WTC11 (cell line): Measurements from ENCODE around the gene NUP210. TPM values are rescaled to one million over a fixed set of nuclear protein-coding genes. Genes with fewer than 3 reads are reported as not detected.

ENCODE experiments used
- ATAC-seq: fragments of 200-7000 bp; cut with Tn5 transposase; 2 replicates; pipeline ENCODE4 v1.10.0; 2021; ENCODE audit warnings: mild to moderate bottlenecking, moderate library complexity
- CTCF ChIA-PET: fragments of 300-600 bp; sonication (Branson Sonifier 250); formaldehyde crosslinking; loops from one replicate; lab custom pipeline; 2021; ENCODE audit warnings: antibody characterized with exemption; lab: Charles Lee
- POLR2A ChIA-PET: fragments of 350-600 bp; sonication (Branson Sonifier 250); formaldehyde crosslinking; loops from one replicate; lab custom pipeline; 2021; ENCODE audit warnings: antibody characterized with exemption; lab: Charles Lee
- DNase-seq: peaks from one replicate; pipeline ENCODE4 v3.0.0; 2021; ENCODE audit warnings: low spot score
- H3K27ac Mint-ChIP-seq: 2 replicates; pipeline ENCODE4 v1.8.0; 2021; ENCODE audit warnings: mixed read lengths
- H3K27me3 Mint-ChIP-seq: 2 replicates; pipeline ENCODE4 v1.8.0; 2021; ENCODE audit warnings: low read depth, mild to moderate bottlenecking, moderate library complexity, mixed read lengths
- H3K36me3 Mint-ChIP-seq: 2 replicates; pipeline ENCODE4 v1.8.0; 2021; ENCODE audit warnings: mixed read lengths
- H3K4me1 Mint-ChIP-seq: 2 replicates; pipeline ENCODE4 v1.8.0; 2022; ENCODE audit warnings: mixed read lengths
- H3K4me3 Mint-ChIP-seq: 2 replicates; pipeline ENCODE4 v1.8.0; 2021; ENCODE audit warnings: mild to moderate bottlenecking, moderate library complexity, mixed read lengths
- H3K9me3 Mint-ChIP-seq: 2 replicates; pipeline ENCODE4 v1.8.0; 2021; ENCODE audit warnings: mixed read lengths
- CREB1 ChIP-seq: sonication (generic); formaldehyde crosslinking; IDR thresholded peaks from 2 replicates; pipeline ENCODE4 v1.8.0; 2023; ENCODE audit warnings: mild to moderate bottlenecking, missing genetic modification reagents
- ERG ChIP-seq: fragments of 250-450 bp; sonication (Bioruptor Pico); IDR thresholded peaks from 2 replicates; pipeline ENCODE4 v1.8.0; 2021; ENCODE audit warnings: mild to moderate bottlenecking
- FOXJ3 ChIP-seq: sonication (generic); formaldehyde crosslinking; IDR thresholded peaks from 2 replicates; pipeline ENCODE4 v1.9.0; 2021; ENCODE audit warnings: missing genetic modification reagents, mild to moderate bottlenecking, borderline replicate concordance
- GABPB1 ChIP-seq: sonication (generic); formaldehyde crosslinking; IDR thresholded peaks from 2 replicates; pipeline ENCODE4 v1.8.1; 2023; ENCODE audit warnings: mild to moderate bottlenecking, missing genetic modification reagents
- HMGA2 ChIP-seq: fragments of 250-450 bp; sonication (Bioruptor Pico); IDR thresholded peaks from 2 replicates; pipeline ENCODE4 v1.4.0; 2021; ENCODE audit warnings: mild to moderate bottlenecking, moderate library complexity
- JAZF1 ChIP-seq: fragments of 250-450 bp; sonication (Bioruptor Pico); IDR thresholded peaks from 2 replicates; pipeline ENCODE4 v1.9.0; 2021; ENCODE audit warnings: moderate library complexity, mild to moderate bottlenecking, inconsistent platforms
- JUN ChIP-seq: sonication (generic); formaldehyde crosslinking; IDR thresholded peaks from 2 replicates; pipeline ENCODE4 v1.8.0; 2023; ENCODE audit warnings: mild to moderate bottlenecking, missing genetic modification reagents
- MLX ChIP-seq: sonication (generic); formaldehyde crosslinking; IDR thresholded peaks from 2 replicates; pipeline ENCODE4 v1.8.1; 2023; ENCODE audit warnings: mild to moderate bottlenecking, missing genetic modification reagents, moderate library complexity
- NFE2L1 ChIP-seq: sonication (generic); formaldehyde crosslinking; IDR thresholded peaks from 2 replicates; pipeline ENCODE4 v1.8.1; 2023; ENCODE audit warnings: missing genetic modification reagents
- PRDM15 ChIP-seq: sonication (generic); formaldehyde crosslinking; IDR thresholded peaks from 2 replicates; pipeline ENCODE4 v1.8.0; 2022; ENCODE audit warnings: missing genetic modification reagents
- PREB ChIP-seq: sonication (generic); formaldehyde crosslinking; IDR thresholded peaks from 2 replicates; pipeline ENCODE4 v1.8.1; 2022; ENCODE audit warnings: mild to moderate bottlenecking, missing genetic modification reagents, moderate library complexity, borderline replicate concordance
- PRRX2 ChIP-seq: fragments of 250-450 bp; sonication (Bioruptor Pico); IDR thresholded peaks from 2 replicates; pipeline ENCODE4 v1.8.0; 2021; ENCODE audit warnings: mild to moderate bottlenecking
- RORB ChIP-seq: fragments of 250-450 bp; sonication (Bioruptor Pico); IDR thresholded peaks from 2 replicates; pipeline ENCODE4 v1.9.0; 2021; ENCODE audit warnings: mild to moderate bottlenecking
- ZMAT4 ChIP-seq: fragments of 250-450 bp; sonication (Bioruptor Pico); IDR thresholded peaks from 2 replicates; pipeline ENCODE4 v1.9.0; 2021; ENCODE audit warnings: mild to moderate bottlenecking
- ZNF138 ChIP-seq: sonication (generic); formaldehyde crosslinking; conservative IDR thresholded peaks from 2 replicates; pipeline ENCODE4 v1.8.1; 2022; ENCODE audit warnings: mild to moderate bottlenecking, moderate library complexity, missing genetic modification reagents
- ZNF219 ChIP-seq: sonication (generic); formaldehyde crosslinking; IDR thresholded peaks from 2 replicates; pipeline ENCODE4 v1.8.0; 2023; ENCODE audit warnings: missing genetic modification reagents, mild to moderate bottlenecking, borderline replicate concordance
- ZNF416 ChIP-seq: fragments of 250-450 bp; sonication (Bioruptor Pico); IDR thresholded peaks from 2 replicates; pipeline ENCODE4 v1.9.0; 2021; ENCODE audit warnings: mild to moderate bottlenecking, inconsistent platforms
- ZNF425 ChIP-seq: fragments of 250-450 bp; sonication (Bioruptor Pico); conservative IDR thresholded peaks from 2 replicates; pipeline ENCODE4 v1.9.0; 2021; ENCODE audit warnings: mild to moderate bottlenecking
- total RNA-seq: library from RNA; stranded (reverse); gene quantifications from 3 replicates; pipeline ENCODE4 v1.2.3, GENCODE V29; 2021

NUP210 gene
- total RNA-seq, 1 experiment from 2014 or later = 59.2 TPM

- TF ChIP-seq CREB1 (CRISPR knock-in tag) = no peak
- no peak for TF ChIP-seq ZNF219 (CRISPR knock-in tag)
- no peak for TF ChIP-seq ZNF416 (CRISPR knock-in tag)
- no peak for TF ChIP-seq ERG (CRISPR knock-in tag)
- no peak for TF ChIP-seq JAZF1 (CRISPR knock-in tag)
- no peak for TF ChIP-seq JUN
- no peak for TF ChIP-seq PREB (CRISPR knock-in tag)
- TF ChIP-seq NFE2L1 (CRISPR knock-in tag) = no peak
- no peak for TF ChIP-seq RORB (CRISPR knock-in tag)
Observed at GRCh38 chr3:13460341-13460736, 40.2 kb upstream of the NUP210 start (continued).

- no peak overlapping the region for H3K4me3 Mint-ChIP-seq
- no peak overlapping the region for H3K27ac Mint-ChIP-seq
- H3K4me1 Mint-ChIP-seq = peaks cover 17% of the 10 kb centered on the region
- no peak for ATAC-seq
- no peak for TF ChIP-seq ZNF425
- no peak for TF ChIP-seq FOXJ3 (CRISPR knock-in tag)
- TF ChIP-seq ZNF138 (CRISPR knock-in tag) = no peak
- no peak for TF ChIP-seq MLX (CRISPR knock-in tag)
- no peak for TF ChIP-seq PRRX2 (CRISPR knock-in tag)
- TF ChIP-seq CREB1 (CRISPR knock-in tag) = no peak
- TF ChIP-seq HMGA2 = no peak
- TF ChIP-seq ZMAT4 (CRISPR knock-in tag) = no peak
- peaks cover 31% of the 10 kb centered on the region for H3K27me3 Mint-ChIP-seq
- H3K9me3 Mint-ChIP-seq = no peaks in the 10 kb centered on the region
- DNase-seq = no peak
- CTCF ChIA-PET = interaction anchor here (1.5 to 4.2 kb wide), 3 partner anchors 113 to 368 kb away, joined by 4 to 24 read pairs (median 12); no protein-coding TSS in a partner anchor
- no peaks in the 10 kb centered on the region for H3K36me3 Mint-ChIP-seq
- POLR2A ChIA-PET = no interaction called here
Observed at GRCh38 chr3:13459605-13460340, 39.7 kb upstream of the NUP210 start.

GRCh38 chr3:13457593-13457992 lies 37.5 kb upstream of the NUP210 start:
- ChIA-PET POLR2A (no interaction called here), CTCF (no interaction called here)
- TF ChIP-seq PRDM15 (CRISPR knock-in tag) = no peak
- TF ChIP-seq GABPB1 (CRISPR knock-in tag) = peak; percentile 72
- peaks cover 27% of the 10 kb centered on the region for H3K27me3 Mint-ChIP-seq
- DNase-seq (no peak), ATAC-seq (no peak)
- H3K27ac Mint-ChIP-seq = no peak overlapping the region
- no peaks in the 10 kb centered on the region for H3K36me3 Mint-ChIP-seq
- H3K4me1 Mint-ChIP-seq = peaks cover 20% of the 10 kb centered on the region
- H3K4me3 Mint-ChIP-seq = no peak overlapping the region
- H3K9me3 Mint-ChIP-seq = no peaks in the 10 kb centered on the region
